ENCODE data around the gene SPTSSB.

Gene SPTSSB

GRCh38 chr3:161392853-161393252 is 21.5 kb upstream of the SPTSSB start:
- no peak for DNase-seq (ENCODE audit: low read depth, low spot score)

GRCh38 chr3:161390200-161390599 is 18.9 kb upstream of the SPTSSB start:
- DNase-seq (ENCODE audit: low read depth, low spot score): no peak

GRCh38 chr3:161389445-161390035 is 18.2 kb upstream of the SPTSSB start:
- no peak for DNase-seq (ENCODE audit: low read depth, low spot score)

- DNase-seq (ENCODE audit: low read depth, low spot score): no peak
Measured at GRCh38 chr3:161388855-161389254, 17.5 kb upstream of the SPTSSB start.

- DNase-seq (ENCODE audit: low read depth, low spot score): no peak
Measured at GRCh38 chr3:161386991-161387770, 15.9 kb upstream of the SPTSSB start.

GRCh38 chr3:161372321-161373260 is 1.3 kb upstream of the SPTSSB start:
- no peak for DNase-seq (ENCODE audit: low read depth, low spot score)

- DNase-seq (ENCODE audit: low read depth, low spot score): no peak
Measured at GRCh38 chr3:161369531-161369930, 1.8 kb downstream of the SPTSSB start.

- no peak for DNase-seq (ENCODE audit: low read depth, low spot score)
Measured at GRCh38 chr3:161366094-161366493, 5.2 kb downstream of the SPTSSB start.

GRCh38 chr3:161358488-161358887 is 12.8 kb downstream of the SPTSSB start:
- no peak for DNase-seq (ENCODE audit: low read depth, low spot score)

- no peak for DNase-seq (ENCODE audit: low read depth, low spot score)
Measured at GRCh38 chr3:161356287-161356686, 15.0 kb downstream of the SPTSSB start.

GRCh38 chr3:161355508-161355907 is 15.8 kb downstream of the SPTSSB start:
- DNase-seq (ENCODE audit: low read depth, low spot score): no peak

GRCh38 chr3:161354554-161354953 is 16.8 kb downstream of the SPTSSB start:
- DNase-seq (ENCODE audit: low read depth, low spot score): no peak

GRCh38 chr3:161351330-161351729 is 20.0 kb downstream of the SPTSSB start:
- DNase-seq (ENCODE audit: low read depth, low spot score): no peak

GRCh38 chr3:161350916-161351315 is 20.4 kb downstream of the SPTSSB start:
- no peak for DNase-seq (ENCODE audit: low read depth, low spot score)

- DNase-seq (ENCODE audit: low read depth, low spot score): peak; percentile 15
Measured at GRCh38 chr3:161349529-161350312, 21.6 kb downstream of the SPTSSB start.

GRCh38 chr3:161348796-161349400 is 22.4 kb downstream of the SPTSSB start:
- DNase-seq (ENCODE audit: low read depth, low spot score): no peak

- no peak for DNase-seq (ENCODE audit: low read depth, low spot score)
Measured at GRCh38 chr3:161347726-161348125, 23.6 kb downstream of the SPTSSB start.

GRCh38 chr3:161345023-161345422 is 26.3 kb downstream of the SPTSSB start:
- DNase-seq (ENCODE audit: low read depth, low spot score): no peak

GRCh38 chr3:161343986-161344385 is 27.3 kb downstream of the SPTSSB start:
- DNase-seq (ENCODE audit: low read depth, low spot score): no peak

- no peak for DNase-seq (ENCODE audit: low read depth, low spot score)
Measured at GRCh38 chr3:161343540-161343939, 27.8 kb downstream of the SPTSSB start.

GRCh38 chr3:161342629-161343028 is 28.7 kb downstream of the SPTSSB start:
- no peak for DNase-seq (ENCODE audit: low read depth, low spot score)
